ENCODE measurements around the gene NXPH4. TPM values are rescaled to one million over a fixed set of nuclear protein-coding genes. Genes with fewer than 3 reads are reported as not detected.

The NXPH4 gene
- total RNA-seq, 1 experiment from 2014 or later = 20.0 TPM

GRCh38 chr12:57185403-57185802, 31.2 kb upstream of the NXPH4 start (continued):
- TF ChIP-seq RAD21 (IDR thresholded peaks at IDR 0.05; ENCODE audit: low read depth) = no peak
- TF ChIP-seq TCF7L2 (IDR thresholded peaks at IDR 0.05; ENCODE audit: borderline replicate concordance, extremely low read depth, insufficient read depth, insufficient read length) = no peak
- TF ChIP-seq SRF (IDR thresholded peaks at IDR 0.05; ENCODE audit: low read depth) = no peak

DNA sequence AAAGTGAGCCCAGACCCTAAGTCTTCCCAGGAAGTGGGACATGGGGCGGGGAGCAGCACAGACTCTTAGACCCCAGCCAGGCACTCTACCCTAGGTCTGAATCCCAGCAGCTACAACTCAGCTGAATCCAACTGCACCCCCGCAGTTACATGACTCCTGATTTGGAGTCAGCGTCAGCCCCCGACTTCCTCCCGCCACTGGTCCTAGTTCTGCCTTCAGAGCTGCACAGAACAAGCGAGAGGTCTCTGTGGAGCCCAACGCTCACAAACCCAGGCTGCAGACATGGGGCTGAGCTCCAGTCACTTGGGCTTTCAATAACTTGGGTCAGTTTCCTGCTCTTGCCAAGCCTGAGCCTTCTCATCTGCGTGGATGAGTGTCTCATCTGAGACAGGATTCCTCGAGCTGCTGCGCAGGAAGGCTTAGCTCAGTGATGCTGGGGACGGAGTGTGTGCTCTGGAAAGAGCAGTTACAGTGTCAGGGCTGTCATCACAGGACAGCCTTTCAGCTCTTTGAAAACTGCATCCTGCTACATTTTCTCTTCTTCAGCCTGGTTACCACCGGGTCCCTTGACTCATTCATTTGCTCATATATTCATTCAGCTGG, 30.6 kb upstream of the NXPH4 start:
- no peaks in the 10 kb centered on the region for H3K79me2 ChIP-seq (ENCODE audit: insufficient read depth, low read length)
- RAD21 ChIA-PET (ENCODE audit: low non-redundant PET in 1 of 2, low total read pairs in 2 of 2, uncharacterized antibody in 2 of 2, unreplicated experiment in 2 of 2) = no interaction called here
- no TSS peak for BruUV-seq (replicated peaks)
- no peaks in the 10 kb centered on the region for H3K9me2 ChIP-seq (ENCODE audit: insufficient read depth)
- TF ChIP-seq MAX (IDR thresholded peaks at IDR 0.05) = no peak
- TF ChIP-seq FOSL1 (IDR thresholded peaks at IDR 0.05; ENCODE audit: low read depth) = no peak
- no peak for TF ChIP-seq POLR2A (IDR thresholded peaks at IDR 0.05; ENCODE audit: borderline replicate concordance, extremely low read depth, insufficient read depth, insufficient read length)
- no peak for TF ChIP-seq EGR1 (IDR thresholded peaks at IDR 0.05; ENCODE audit: low read depth)
- TF ChIP-seq JUND (IDR thresholded peaks at IDR 0.05) = no peak
- TF ChIP-seq CEBPB (IDR thresholded peaks at IDR 0.05; ENCODE audit: low read depth) = no peak
- TF ChIP-seq ELF1 (IDR thresholded peaks at IDR 0.05; ENCODE audit: borderline replicate concordance, low read depth) = no peak
- TF ChIP-seq ZNF274 (IDR thresholded peaks at IDR 0.05; ENCODE audit: low read depth, low read length) = no peak
- no peak for TF ChIP-seq SP1 (IDR thresholded peaks at IDR 0.05; ENCODE audit: low read depth)
- no peak for TF ChIP-seq SRF (IDR thresholded peaks at IDR 0.05; ENCODE audit: low read depth)
- TF ChIP-seq, protein P1, sequence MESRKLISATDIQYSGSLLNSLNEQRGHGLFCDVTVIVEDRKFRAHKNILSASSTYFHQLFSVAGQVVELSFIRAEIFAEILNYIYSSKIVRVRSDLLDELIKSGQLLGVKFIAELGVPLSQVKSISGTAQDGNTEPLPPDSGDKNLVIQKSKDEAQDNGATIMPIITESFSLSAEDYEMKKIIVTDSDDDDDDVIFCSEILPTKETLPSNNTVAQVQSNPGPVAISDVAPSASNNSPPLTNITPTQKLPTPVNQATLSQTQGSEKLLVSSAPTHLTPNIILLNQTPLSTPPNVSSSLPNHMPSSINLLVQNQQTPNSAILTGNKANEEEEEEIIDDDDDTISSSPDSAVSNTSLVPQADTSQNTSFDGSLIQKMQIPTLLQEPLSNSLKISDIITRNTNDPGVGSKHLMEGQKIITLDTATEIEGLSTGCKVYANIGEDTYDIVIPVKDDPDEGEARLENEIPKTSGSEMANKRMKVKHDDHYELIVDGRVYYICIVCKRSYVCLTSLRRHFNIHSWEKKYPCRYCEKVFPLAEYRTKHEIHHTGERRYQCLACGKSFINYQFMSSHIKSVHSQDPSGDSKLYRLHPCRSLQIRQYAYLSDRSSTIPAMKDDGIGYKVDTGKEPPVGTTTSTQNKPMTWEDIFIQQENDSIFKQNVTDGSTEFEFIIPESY (IDR thresholded peaks at IDR 0.05; ENCODE audit: extremely low read depth, insufficient replicate concordance, low read length) = no peak
- TF ChIP-seq, protein P2, sequence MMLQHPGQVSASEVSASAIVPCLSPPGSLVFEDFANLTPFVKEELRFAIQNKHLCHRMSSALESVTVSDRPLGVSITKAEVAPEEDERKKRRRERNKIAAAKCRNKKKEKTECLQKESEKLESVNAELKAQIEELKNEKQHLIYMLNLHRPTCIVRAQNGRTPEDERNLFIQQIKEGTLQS (IDR thresholded peaks at IDR 0.05) = no peak
- TF ChIP-seq, protein P3, sequence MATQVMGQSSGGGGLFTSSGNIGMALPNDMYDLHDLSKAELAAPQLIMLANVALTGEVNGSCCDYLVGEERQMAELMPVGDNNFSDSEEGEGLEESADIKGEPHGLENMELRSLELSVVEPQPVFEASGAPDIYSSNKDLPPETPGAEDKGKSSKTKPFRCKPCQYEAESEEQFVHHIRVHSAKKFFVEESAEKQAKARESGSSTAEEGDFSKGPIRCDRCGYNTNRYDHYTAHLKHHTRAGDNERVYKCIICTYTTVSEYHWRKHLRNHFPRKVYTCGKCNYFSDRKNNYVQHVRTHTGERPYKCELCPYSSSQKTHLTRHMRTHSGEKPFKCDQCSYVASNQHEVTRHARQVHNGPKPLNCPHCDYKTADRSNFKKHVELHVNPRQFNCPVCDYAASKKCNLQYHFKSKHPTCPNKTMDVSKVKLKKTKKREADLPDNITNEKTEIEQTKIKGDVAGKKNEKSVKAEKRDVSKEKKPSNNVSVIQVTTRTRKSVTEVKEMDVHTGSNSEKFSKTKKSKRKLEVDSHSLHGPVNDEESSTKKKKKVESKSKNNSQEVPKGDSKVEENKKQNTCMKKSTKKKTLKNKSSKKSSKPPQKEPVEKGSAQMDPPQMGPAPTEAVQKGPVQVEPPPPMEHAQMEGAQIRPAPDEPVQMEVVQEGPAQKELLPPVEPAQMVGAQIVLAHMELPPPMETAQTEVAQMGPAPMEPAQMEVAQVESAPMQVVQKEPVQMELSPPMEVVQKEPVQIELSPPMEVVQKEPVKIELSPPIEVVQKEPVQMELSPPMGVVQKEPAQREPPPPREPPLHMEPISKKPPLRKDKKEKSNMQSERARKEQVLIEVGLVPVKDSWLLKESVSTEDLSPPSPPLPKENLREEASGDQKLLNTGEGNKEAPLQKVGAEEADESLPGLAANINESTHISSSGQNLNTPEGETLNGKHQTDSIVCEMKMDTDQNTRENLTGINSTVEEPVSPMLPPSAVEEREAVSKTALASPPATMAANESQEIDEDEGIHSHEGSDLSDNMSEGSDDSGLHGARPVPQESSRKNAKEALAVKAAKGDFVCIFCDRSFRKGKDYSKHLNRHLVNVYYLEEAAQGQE (IDR thresholded peaks at IDR 0.05; ENCODE audit: low read depth) = no peak
- no peak for TF ChIP-seq POLR2AphosphoS5 (IDR thresholded peaks at IDR 0.05; ENCODE audit: low read depth, low read length)
- no peak for TF ChIP-seq EZH2phosphoT487 (IDR thresholded peaks at IDR 0.05; ENCODE audit: borderline replicate concordance)
- no peak for TF ChIP-seq RAD21 (IDR thresholded peaks at IDR 0.05; ENCODE audit: low read depth)
- TF ChIP-seq SIN3A (IDR thresholded peaks at IDR 0.05; ENCODE audit: low read depth) = no peak
- TF ChIP-seq CBX3 (IDR thresholded peaks at IDR 0.05; ENCODE audit: low read depth) = no peak
- H3K9ac ChIP-seq (ENCODE audit: low read length) = no peak overlapping the region
- H3K4me1 ChIP-seq (ENCODE audit: control insufficient read depth in 1 of 2, insufficient read depth in 2 of 2, low read length in 2 of 2) = peaks cover 0 to 8% of the 10 kb centered on the region in 2 experiments; a peak in 3 of 4 replicates
- H4K20me1 ChIP-seq (ENCODE audit: insufficient read depth) = no peaks in the 10 kb centered on the region
- H3K9me3 ChIP-seq (ENCODE audit: control insufficient read depth in 1 of 2, insufficient read depth in 1 of 2, low read depth in 1 of 2, low read length in 2 of 2) = no peaks in the 10 kb centered on the region
- H3K36me3 ChIP-seq (ENCODE audit: control insufficient read depth in 1 of 2, insufficient read depth in 2 of 2, low read length in 2 of 2) = no peaks in the 10 kb centered on the region
- no peak overlapping the region for H2AFZ ChIP-seq (ENCODE audit: low read depth, low read length, poor library complexity, severe bottlenecking)
- no peak for ATAC-seq
- POLR2A ChIA-PET = no interaction called here
- CTCF ChIA-PET = interaction anchor here (0.7 to 1.8 kb wide), 2 partner anchors 28 to 62 kb away, joined by 3 to 6 read pairs; no protein-coding TSS in a partner anchor
- intact Hi-C loops (cut with micrococcal nuclease) = no loop called here
- H3K27ac ChIP-seq (ENCODE audit: low read depth, low read length) = no peak overlapping the region
- H3K4me3 ChIP-seq (replicated peaks in 1 of 2; ENCODE audit: low read depth in 1 of 2, low read length in 2 of 2) = no peak overlapping the region
- DNase-seq (ENCODE audit: low read depth, low spot score) = no peak
- H3K27me3 ChIP-seq (ENCODE audit: insufficient read depth, low read length) = no peaks in the 10 kb centered on the region
- no peak overlapping the region for H3K4me2 ChIP-seq (ENCODE audit: low read length)

Measured in HCT116 (cell line).